ENCODE measurements around the gene RAB34.

GRCh38 chr17:28675490-28675889 is 42.2 kb downstream of the RAB34 start:
- no peak for TF ChIP-seq CTCF (IDR thresholded peaks at IDR 0.05; ENCODE audit: low read depth, low read length, poor library complexity, severe bottlenecking)
- no peak for TF ChIP-seq EZH2phosphoT487 (IDR thresholded peaks at IDR 0.05; ENCODE audit: borderline replicate concordance, low read length)
